Measurements from ENCODE around the gene CORO6.

CORO6 gene

DNA sequence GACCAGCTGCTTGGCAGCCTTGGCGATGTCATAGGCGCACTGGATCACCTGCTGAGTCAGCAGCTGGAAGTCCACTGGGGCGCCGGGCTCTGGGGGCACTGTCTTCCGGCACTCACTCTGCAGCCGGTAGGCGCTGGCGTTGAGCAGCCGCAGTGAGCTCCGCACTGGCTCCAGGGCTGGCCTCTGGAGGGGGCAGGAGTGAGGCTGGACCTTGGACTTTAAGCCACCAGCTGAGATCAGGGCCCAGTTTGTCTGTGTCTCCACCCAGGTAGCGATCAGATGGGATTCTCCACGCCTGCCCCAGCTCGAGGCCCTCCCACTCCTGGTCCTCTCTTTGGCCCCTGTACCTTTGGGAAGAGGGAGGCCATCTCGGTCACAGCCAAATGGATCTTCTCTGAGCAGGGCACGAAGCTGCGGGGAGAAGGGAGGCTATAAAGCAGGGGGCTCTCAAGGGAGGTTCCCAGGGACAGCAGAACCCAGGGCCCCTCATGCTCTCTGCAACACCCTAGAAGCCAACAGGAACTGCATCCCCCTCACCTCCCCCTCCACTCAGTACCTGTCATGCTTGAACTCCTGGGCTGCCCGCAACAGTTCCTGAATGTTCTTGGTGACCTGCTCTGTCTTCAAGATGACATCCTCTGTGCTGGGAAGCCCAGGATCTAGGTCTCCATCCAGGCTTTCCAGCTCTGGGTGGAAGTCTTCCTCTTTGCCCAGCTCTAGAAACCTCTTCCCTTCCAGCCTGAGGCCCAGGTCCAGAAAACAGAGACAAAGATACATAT lies 47.8 kb downstream of the CORO6 start:
- TF ChIP-seq, protein P1, sequence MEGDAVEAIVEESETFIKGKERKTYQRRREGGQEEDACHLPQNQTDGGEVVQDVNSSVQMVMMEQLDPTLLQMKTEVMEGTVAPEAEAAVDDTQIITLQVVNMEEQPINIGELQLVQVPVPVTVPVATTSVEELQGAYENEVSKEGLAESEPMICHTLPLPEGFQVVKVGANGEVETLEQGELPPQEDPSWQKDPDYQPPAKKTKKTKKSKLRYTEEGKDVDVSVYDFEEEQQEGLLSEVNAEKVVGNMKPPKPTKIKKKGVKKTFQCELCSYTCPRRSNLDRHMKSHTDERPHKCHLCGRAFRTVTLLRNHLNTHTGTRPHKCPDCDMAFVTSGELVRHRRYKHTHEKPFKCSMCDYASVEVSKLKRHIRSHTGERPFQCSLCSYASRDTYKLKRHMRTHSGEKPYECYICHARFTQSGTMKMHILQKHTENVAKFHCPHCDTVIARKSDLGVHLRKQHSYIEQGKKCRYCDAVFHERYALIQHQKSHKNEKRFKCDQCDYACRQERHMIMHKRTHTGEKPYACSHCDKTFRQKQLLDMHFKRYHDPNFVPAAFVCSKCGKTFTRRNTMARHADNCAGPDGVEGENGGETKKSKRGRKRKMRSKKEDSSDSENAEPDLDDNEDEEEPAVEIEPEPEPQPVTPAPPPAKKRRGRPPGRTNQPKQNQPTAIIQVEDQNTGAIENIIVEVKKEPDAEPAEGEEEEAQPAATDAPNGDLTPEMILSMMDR (IDR thresholded peaks at IDR 0.05; ENCODE audit: insufficient read depth, low read depth, low read length, missing control alignments), result no peak
- no peak for DNase-seq (ENCODE audit: low read depth)
- H3K4me3 ChIP-seq (ENCODE audit: low read depth, low read length), result no peak overlapping the region

GRCh38 chr17:29573871-29574731 lies 48.6 kb downstream of the CORO6 start:
- TF ChIP-seq, protein P1 (IDR thresholded peaks at IDR 0.05; ENCODE audit: insufficient read depth, low read depth, low read length, missing control alignments), result no peak
- no peak overlapping the region for H3K4me3 ChIP-seq (ENCODE audit: low read depth, low read length)
- DNase-seq (ENCODE audit: low read depth), result no peak

- no peak for DNase-seq (ENCODE audit: low read depth)
- H3K4me3 ChIP-seq (ENCODE audit: low read depth, low read length), result no peak overlapping the region
- TF ChIP-seq, protein P1 (IDR thresholded peaks at IDR 0.05; ENCODE audit: insufficient read depth, low read depth, low read length, missing control alignments), result no peak
Measured at GRCh38 chr17:29573558-29573869, 49.2 kb downstream of the CORO6 start.

GRCh38 chr17:29572691-29573557 lies 49.8 kb downstream of the CORO6 start:
- DNase-seq (ENCODE audit: low read depth), result peak; percentile 82
- TF ChIP-seq, protein P1 (IDR thresholded peaks at IDR 0.05; ENCODE audit: insufficient read depth, low read depth, low read length, missing control alignments), result peak; percentile 79
- no peak overlapping the region for H3K4me3 ChIP-seq (ENCODE audit: low read depth, low read length)

DNA sequence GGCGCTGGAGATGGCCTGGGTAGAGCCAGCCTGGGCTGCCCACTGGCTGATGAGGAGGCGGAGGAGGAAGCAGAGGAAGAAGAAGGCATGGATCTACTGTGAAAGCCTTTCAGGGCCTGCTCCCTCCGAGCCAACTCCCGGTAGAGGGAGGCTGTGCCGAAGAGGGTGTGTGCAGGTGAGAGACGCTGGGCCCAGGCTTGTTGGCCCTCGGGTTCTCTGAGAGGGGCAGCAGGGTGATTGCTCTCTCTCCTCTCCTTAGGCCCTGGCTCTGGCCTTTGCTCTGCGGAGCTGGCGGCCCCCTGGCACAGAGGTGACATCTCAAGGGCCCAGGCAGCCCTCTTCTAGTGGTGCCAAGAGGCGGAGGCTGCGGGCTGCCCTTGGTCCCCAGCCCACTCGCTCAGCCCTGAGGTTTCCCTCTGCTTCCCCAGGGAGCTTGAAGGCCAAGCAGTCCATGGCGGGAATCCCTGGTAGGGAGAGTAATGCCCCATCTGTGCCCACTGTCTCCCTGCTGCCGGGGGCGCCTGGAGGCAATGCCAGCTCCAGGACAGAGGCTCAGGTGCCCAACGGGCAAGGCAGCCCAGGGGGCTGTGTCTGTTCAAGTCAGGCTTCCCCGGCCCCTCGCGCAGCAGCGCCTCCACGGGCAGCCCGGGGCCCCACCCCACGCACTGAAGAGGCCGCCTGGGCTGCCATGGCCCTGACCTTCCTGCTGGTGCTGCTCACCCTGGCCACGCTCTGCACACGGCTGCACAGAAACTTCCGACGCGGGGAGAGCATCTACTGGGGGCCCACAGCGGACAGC lies 50.6 kb downstream of the CORO6 start:
- DNase-seq (ENCODE audit: low read depth), result no peak
- no peak overlapping the region for H3K4me3 ChIP-seq (ENCODE audit: low read depth, low read length)
- TF ChIP-seq, protein P1 (IDR thresholded peaks at IDR 0.05; ENCODE audit: insufficient read depth, low read depth, low read length, missing control alignments), result no peak

DNA sequence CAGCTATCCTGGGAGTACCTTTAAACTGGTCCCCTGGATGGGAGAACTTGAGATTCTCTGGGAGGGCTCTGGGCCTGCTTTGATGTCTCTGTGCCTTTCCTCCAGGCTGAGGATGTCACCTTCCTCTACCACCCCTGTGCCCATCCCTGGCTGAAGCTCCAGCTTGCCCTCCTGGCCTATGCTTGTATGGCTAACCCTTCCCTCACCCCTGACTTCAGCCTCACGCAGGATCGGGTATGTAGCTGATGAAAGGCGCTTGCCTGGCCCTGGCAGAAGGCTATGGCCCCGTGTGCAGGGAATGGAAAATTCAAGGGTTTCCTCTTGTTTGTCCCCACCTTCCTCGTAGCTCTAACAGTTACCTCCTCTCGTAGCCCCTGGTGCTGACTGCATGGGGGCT lies 51.2 kb downstream of the CORO6 start:
- no peak overlapping the region for H3K4me3 ChIP-seq (ENCODE audit: low read depth, low read length)
- TF ChIP-seq, protein P1 (IDR thresholded peaks at IDR 0.05; ENCODE audit: insufficient read depth, low read depth, low read length, missing control alignments), result no peak
- DNase-seq (ENCODE audit: low read depth), result no peak
